Measurements from ENCODE around the gene DDO.

DDO gene

GRCh38 chr6:110419028-110419739 is 3.8 kb upstream of the DDO start:
- peak; percentile 64 for DNase-seq

DNA sequence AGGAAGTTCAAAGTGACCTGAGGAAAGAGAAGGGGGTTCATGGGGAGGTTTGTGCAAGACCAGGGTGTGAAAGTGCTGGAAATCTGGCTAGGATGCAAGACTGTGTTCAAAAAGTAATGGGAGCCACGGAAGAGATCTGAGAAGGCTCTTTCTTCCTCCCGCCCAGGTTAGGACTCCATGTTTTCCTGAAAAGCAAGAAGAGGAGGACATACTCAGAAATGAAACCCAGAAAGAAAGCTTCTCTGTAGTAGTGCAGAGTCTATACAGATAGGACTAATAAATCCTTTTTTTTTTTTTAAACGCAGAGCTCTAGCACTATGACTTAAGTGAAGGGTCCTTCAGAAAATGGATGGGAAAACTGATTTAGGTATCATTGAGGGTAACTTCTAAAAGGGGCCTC is 3.2 kb upstream of the DDO start:
- no peak for DNase-seq

- DNase-seq, result no peak
These were observed 706 bp downstream of the DDO start for GRCh38 chr6:110414669-110415068.

GRCh38 chr6:110412360-110412759 is 3.0 kb downstream of the DDO start:
- peak; percentile 76 for DNase-seq

DNA sequence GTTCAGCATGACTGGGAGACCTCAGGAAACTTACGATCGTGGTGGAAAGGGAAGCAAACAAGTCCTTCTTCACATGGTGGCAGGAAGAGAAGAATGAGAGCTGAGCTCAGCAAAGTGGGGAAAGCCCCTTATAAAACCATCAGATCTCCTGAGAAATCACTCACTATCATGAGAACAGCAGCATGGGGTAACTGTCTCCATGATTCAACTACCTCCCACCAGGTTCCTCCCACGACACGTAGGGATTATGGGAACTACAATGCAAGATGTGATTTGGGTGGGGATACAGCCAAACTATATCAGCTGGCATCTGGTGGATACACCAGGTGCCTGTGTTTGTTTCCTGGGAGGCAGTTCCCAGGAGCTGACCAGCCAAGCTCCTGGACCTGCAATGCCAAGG is 4.9 kb downstream of the DDO start:
- no peak for DNase-seq

GRCh38 chr6:110409794-110410193 is 5.6 kb downstream of the DDO start:
- DNase-seq, result no peak

DNA sequence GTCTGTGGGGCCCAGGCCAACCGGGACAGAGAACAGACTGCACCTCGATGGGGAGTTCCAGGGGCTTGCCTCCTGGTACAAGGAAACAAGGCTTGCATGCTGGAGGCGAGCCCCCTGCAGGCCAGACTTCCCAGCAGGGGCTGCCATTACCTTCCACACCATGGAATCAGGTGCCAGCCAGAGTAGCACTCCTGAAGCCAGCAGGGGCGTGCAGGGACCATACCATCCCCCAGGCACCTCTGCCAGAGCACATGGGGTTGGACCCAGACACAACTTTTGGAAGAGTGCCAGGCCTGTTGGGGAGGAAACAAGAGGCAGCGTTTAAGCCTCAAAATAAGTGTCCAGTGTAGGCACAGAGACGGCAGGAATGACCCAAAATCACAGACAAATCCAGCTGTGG is 6.5 kb downstream of the DDO start:
- DNase-seq, result no peak

GRCh38 chr6:110404607-110405006 is 10.8 kb downstream of the DDO start:
- DNase-seq, result peak; percentile 51

- DNase-seq, result no peak
These were observed 13.7 kb downstream of the DDO start for GRCh38 chr6:110401585-110402176.

DNA sequence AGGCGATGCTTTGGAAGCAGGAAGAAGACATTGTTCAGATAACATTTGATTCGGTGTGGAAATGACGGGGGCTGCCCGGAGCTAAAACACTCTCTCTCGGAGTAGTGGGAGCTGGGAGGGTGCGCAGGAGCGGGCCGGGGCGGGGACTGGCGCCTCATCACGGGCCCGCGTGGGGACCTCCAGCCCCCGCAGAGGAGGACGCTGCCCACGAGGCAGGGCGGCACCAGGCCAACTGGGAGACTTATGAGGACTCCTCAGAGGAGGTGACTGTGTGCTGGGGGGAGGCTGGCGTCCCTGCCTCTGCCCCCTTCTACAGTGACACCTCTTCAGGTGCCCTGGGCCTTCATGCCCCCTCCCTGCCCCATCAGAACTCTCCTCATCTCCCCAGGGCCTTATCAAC is 15.2 kb downstream of the DDO start:
- DNase-seq, result no peak

- DNase-seq, result no peak
These were observed 15.9 kb downstream of the DDO start for GRCh38 chr6:110399219-110400071.

GRCh38 chr6:110398778-110399177 is 16.6 kb downstream of the DDO start:
- peak; percentile 73 for DNase-seq

GRCh38 chr6:110395221-110395620 is 20.2 kb downstream of the DDO start:
- no peak for DNase-seq

DNA sequence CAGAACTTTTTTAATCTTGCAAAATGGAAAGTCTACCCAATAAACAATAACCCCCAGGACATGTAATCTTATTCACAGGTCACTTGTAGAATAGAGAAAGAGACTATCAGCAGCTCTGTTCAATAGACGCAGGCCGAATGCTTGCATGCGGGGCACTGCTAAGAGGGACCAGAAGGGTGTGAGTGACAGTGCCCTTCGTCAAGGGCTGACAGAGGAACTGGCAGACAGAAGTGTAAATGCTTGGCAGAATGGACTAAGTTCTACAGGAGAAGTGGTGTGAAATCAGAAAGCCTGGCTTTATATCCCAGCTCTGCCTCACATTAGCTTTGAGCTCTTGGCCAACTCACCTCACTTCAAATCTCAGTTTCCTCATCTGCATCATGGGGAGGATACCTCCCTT is 21.0 kb downstream of the DDO start:
- no peak for DNase-seq

- DNase-seq, result no peak
These were observed 22.6 kb downstream of the DDO start for GRCh38 chr6:110392727-110393126.

- no peak for DNase-seq
These were observed 25.0 kb downstream of the DDO start for GRCh38 chr6:110390404-110390803.

DNA sequence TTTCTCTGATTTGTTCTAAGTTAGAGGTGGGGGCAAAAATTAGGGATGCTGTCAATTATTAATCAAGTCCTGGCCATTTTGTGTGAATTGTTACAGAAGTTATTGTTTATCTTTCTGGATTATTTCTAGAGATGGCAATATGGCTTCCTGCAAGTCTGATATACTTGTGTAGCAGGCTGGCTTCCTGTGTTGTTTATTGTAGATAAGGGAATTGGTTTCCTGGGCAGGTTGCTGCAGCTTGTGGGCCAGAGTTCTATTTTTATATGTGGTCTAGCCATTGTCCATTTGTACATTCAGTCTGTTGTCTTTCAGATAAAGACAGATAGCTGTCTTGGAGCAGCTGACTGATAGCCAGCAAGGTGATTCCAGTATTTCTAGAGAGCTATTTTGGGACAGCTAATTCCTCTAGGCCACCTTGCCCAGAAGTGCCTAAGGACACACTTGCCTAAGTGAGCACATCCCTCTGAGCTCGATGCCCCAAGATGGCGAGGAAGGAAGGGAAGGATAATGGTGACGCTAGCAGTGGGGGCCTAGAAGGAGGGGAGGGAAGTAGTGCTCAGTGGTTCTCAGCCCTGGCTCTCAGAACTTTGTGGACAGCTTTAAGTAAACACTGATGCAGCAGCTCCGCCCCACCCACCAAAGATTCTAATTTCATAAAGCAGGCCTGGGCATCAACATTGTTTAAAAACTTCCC is 25.5 kb downstream of the DDO start:
- DNase-seq, result no peak

DNA sequence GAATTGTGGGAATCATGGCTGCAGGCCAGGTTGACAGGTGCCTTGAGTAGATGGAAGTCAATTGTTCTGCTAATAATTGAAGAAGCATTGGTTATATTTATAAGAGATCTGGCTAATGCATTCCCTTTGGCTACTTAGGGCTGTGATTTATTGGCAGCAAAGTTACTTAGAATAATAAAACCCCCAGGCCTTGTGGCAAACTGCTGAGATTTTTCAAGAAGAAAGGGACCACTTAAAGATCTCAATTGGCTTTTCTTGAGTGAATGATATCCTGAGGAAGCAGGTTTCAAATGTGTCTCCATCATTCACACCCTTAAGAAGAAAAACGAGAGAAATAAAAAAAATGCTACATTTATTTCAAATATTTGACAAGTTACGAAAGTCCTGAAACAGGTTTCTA is 27.4 kb downstream of the DDO start:
- DNase-seq, result no peak

GRCh38 chr6:110385458-110385863 is 29.9 kb downstream of the DDO start:
- no peak for DNase-seq

DNA sequence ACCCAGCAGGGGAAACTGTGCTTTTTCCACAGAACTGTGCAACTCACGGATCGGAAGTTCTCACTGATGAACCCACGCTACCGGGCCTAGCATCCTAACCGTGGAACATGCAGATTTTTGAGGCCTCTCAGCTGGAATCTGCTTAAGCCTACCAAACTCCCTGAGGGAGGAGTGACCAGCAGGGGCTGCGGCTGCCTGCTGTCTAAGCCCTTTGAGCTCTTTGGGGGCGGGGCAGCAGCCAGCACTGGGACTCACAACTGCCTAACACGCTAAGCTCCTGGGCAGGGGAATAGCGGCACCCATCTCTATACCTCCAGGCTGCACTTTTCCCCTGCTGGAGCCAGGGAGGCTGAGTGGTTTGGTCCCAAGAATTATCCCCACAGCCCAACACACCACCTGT is 36.8 kb downstream of the DDO start:
- no peak for DNase-seq

GRCh38 chr6:110369066-110369465 is 46.3 kb downstream of the DDO start:
- no peak for DNase-seq

- DNase-seq, result no peak
These were observed 47.1 kb downstream of the DDO start for GRCh38 chr6:110368284-110368683.

DNA sequence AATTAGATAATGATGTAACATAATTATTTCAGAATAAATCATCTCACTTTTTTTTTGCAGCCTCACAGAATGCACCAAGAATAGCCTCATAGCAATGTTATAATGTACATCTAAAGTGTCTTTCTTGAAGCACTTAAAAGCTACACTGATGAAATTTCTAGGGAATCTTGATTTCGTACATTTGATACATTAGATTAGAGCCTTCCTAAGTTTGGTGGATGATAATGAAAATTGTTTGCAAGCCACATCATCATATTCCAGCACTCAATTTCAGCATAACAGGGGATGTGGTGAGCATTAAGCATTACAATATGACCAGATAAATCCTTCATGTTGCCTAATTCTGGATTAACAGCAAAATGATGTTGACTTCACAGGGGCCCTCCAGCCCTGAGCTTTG is 47.5 kb downstream of the DDO start:
- no peak for DNase-seq
